Suppressor macrophage treated with lipopolysaccharide for 4 hours (primary cell): ENCODE results near the gene FAM185A.
A peak's percentile ranks its signal among the peaks of the same experiment; 100 is the strongest.
"Not testable (repeated sequence)": the region's sequence is repeated elsewhere in the genome, so short reads cannot be mapped to it uniquely, and the experiment has no call there.

Experiments used
- DNase-seq: peaks from one replicate; pipeline ENCODE4 v3.0.0-alpha.2; 2020

Gene FAM185A

GRCh38 chr7:102780926-102781325, 32.1 kb downstream of the FAM185A start:
- not testable (repeated sequence) for DNase-seq

- not testable (repeated sequence) for DNase-seq
These were observed 40.0 kb downstream of the FAM185A start for GRCh38 chr7:102788770-102789169.

- DNase-seq: not testable (repeated sequence)
These were observed 41.7 kb downstream of the FAM185A start for GRCh38 chr7:102790364-102791100.

GRCh38 chr7:102791367-102791766, 42.6 kb downstream of the FAM185A start:
- DNase-seq: not testable (repeated sequence)

- not testable (repeated sequence) for DNase-seq
These were observed 43.0 kb downstream of the FAM185A start for GRCh38 chr7:102791831-102792230.

- DNase-seq: peak; percentile 38
These were observed 45.8 kb downstream of the FAM185A start for GRCh38 chr7:102794567-102794966.

GRCh38 chr7:102795987-102796595, 47.3 kb downstream of the FAM185A start:
- DNase-seq: not testable (repeated sequence)

GRCh38 chr7:102806613-102807012, 57.8 kb downstream of the FAM185A start:
- no peak for DNase-seq

GRCh38 chr7:102810916-102811315, 62.1 kb downstream of the FAM185A start:
- no peak for DNase-seq

GRCh38 chr7:102811942-102812678, 63.3 kb downstream of the FAM185A start:
- DNase-seq: peak; percentile 34

GRCh38 chr7:102813191-102814024, 64.6 kb downstream of the FAM185A start:
- DNase-seq: no peak

GRCh38 chr7:102814025-102814471, 65.2 kb downstream of the FAM185A start:
- no peak for DNase-seq

- no peak for DNase-seq
These were observed 69.1 kb downstream of the FAM185A start for GRCh38 chr7:102817616-102818573.

GRCh38 chr7:102819151-102819550, 70.4 kb downstream of the FAM185A start:
- DNase-seq: no peak

GRCh38 chr7:102821994-102822747, 73.4 kb downstream of the FAM185A start:
- DNase-seq: no peak

GRCh38 chr7:102823390-102824119, 74.8 kb downstream of the FAM185A start:
- DNase-seq: no peak

- DNase-seq: peak; percentile 32
These were observed 79.5 kb downstream of the FAM185A start for GRCh38 chr7:102828286-102828685.

GRCh38 chr7:102829075-102829474, 80.3 kb downstream of the FAM185A start:
- no peak for DNase-seq

GRCh38 chr7:102830197-102830596, 81.4 kb downstream of the FAM185A start:
- no peak for DNase-seq

GRCh38 chr7:102832674-102833073, 83.9 kb downstream of the FAM185A start:
- DNase-seq: no peak
